ENCODE data around the gene CHPF.

CHPF gene

GRCh38 chr2:219551441-219552381 is 8.1 kb upstream of the CHPF start:
- no peak for DNase-seq (ENCODE audit: low spot score)

GRCh38 chr2:219549619-219550018 is 6.0 kb upstream of the CHPF start:
- DNase-seq (ENCODE audit: low spot score) = no peak

GRCh38 chr2:219548990-219549389 is 5.4 kb upstream of the CHPF start:
- DNase-seq (ENCODE audit: low spot score) = no peak

GRCh38 chr2:219547621-219548020 is 4.0 kb upstream of the CHPF start:
- no peak for DNase-seq (ENCODE audit: low spot score)

- no peak for DNase-seq (ENCODE audit: low spot score)
Measured at GRCh38 chr2:219545943-219546352, 2.3 kb upstream of the CHPF start.

- no peak for DNase-seq (ENCODE audit: low spot score)
Measured at GRCh38 chr2:219545295-219545942, 1.8 kb upstream of the CHPF start.

GRCh38 chr2:219544567-219544966 is 958 bp upstream of the CHPF start:
- DNase-seq (ENCODE audit: low spot score) = no peak

- peak; percentile 53 for DNase-seq (ENCODE audit: low spot score)
Measured at GRCh38 chr2:219542931-219543595, 546 bp downstream of the CHPF start.

GRCh38 chr2:219541611-219542180 is 1.9 kb downstream of the CHPF start:
- DNase-seq (ENCODE audit: low spot score) = peak; percentile 85

- no peak for DNase-seq (ENCODE audit: low spot score)
Measured at GRCh38 chr2:219540784-219541504, 2.7 kb downstream of the CHPF start.

- no peak for DNase-seq (ENCODE audit: low spot score)
Measured at GRCh38 chr2:219539926-219540678, 3.5 kb downstream of the CHPF start.

- DNase-seq (ENCODE audit: low spot score) = no peak
Measured at GRCh38 chr2:219538956-219539788, 4.4 kb downstream of the CHPF start.

GRCh38 chr2:219538504-219538951 is 5.1 kb downstream of the CHPF start:
- DNase-seq (ENCODE audit: low spot score) = no peak

- DNase-seq (ENCODE audit: low spot score) = no peak
Measured at GRCh38 chr2:219537657-219538488, 5.7 kb downstream of the CHPF start.

GRCh38 chr2:219536967-219537366 is 6.6 kb downstream of the CHPF start:
- no peak for DNase-seq (ENCODE audit: low spot score)

GRCh38 chr2:219536425-219536824 is 7.2 kb downstream of the CHPF start:
- DNase-seq (ENCODE audit: low spot score) = no peak

- DNase-seq (ENCODE audit: low spot score) = no peak
Measured at GRCh38 chr2:219533930-219534661, 9.5 kb downstream of the CHPF start.

GRCh38 chr2:219532378-219532649 is 11.3 kb downstream of the CHPF start:
- DNase-seq (ENCODE audit: low spot score) = no peak

Measured in D341Med (cell line).